ENCODE results near the gene KCNMA1. TPM values are rescaled to one million over a fixed set of nuclear protein-coding genes. Genes with fewer than 3 reads are reported as not detected.

KCNMA1 gene
- total and polyA plus RNA-seq, 8 donors = 0.92 to 155 (median 54.3) TPM

GRCh38 chr10:76915316-76915715 is 722.3 kb downstream of the KCNMA1 start:
- H3K4me1 ChIP-seq = no peaks in the 10 kb centered on the region
- no peak for TF ChIP-seq CTCF (IDR thresholded peaks at IDR 0.05)
- no peak for TF ChIP-seq POLR2AphosphoS5 (IDR thresholded peaks at IDR 0.05)
- TF ChIP-seq POLR2A (IDR thresholded peaks at IDR 0.05) = no peak
- no peak for TF ChIP-seq EP300 (IDR thresholded peaks at IDR 0.05)
- H3K4me3 ChIP-seq = no peak overlapping the region
- 63 to 87% (median 80%) methylated on average over 2 of the region's 2 CpGs for WGBS, 5 donors
- H3K27me3 ChIP-seq = no peaks in the 10 kb centered on the region
- intact Hi-C loops (cut with DNase I; ENCODE audit: low total_unique reads) = no loop called here
- no peak for DNase-seq
- H3K27ac ChIP-seq = no peak overlapping the region
- H3K36me3 ChIP-seq = no peaks in the 10 kb centered on the region
- H3K9me3 ChIP-seq = no peaks in the 10 kb centered on the region

GRCh38 chr10:76911184-76911583 is 726.4 kb downstream of the KCNMA1 start:
- intact Hi-C loops (cut with DNase I; ENCODE audit: low total_unique reads) = no loop called here

GRCh38 chr10:76910184-76910962 is 727.2 kb downstream of the KCNMA1 start:
- H3K4me3 ChIP-seq = no peak overlapping the region
- H3K9me3 ChIP-seq = no peaks in the 10 kb centered on the region
- DNase-seq = no peak
- intact Hi-C loops (cut with DNase I; ENCODE audit: low total_unique reads) = no loop called here
- peaks cover 0 to 10% (median 0%) of the 10 kb centered on the region in 4 donors for H3K36me3 ChIP-seq
- WGBS, 5 donors = 90 to 94% (median 93%) methylated on average over 8 of the region's 8 CpGs
- TF ChIP-seq EP300 (IDR thresholded peaks at IDR 0.05) (no peak), POLR2A (IDR thresholded peaks at IDR 0.05) (no peak), POLR2AphosphoS5 (IDR thresholded peaks at IDR 0.05) (no peak), CTCF (IDR thresholded peaks at IDR 0.05) (no peak)
- H3K4me1 ChIP-seq = no peaks in the 10 kb centered on the region
- H3K27me3 ChIP-seq = no peaks in the 10 kb centered on the region
- no peak overlapping the region for H3K27ac ChIP-seq

More at GRCh38 chr10:76911184-76911583, 726.4 kb downstream of the KCNMA1 start:
- no peaks in the 10 kb centered on the region for H3K9me3 ChIP-seq
- H3K4me1 ChIP-seq = no peaks in the 10 kb centered on the region
- TF ChIP-seq POLR2AphosphoS5 (IDR thresholded peaks at IDR 0.05) (no peak), POLR2A (IDR thresholded peaks at IDR 0.05) (no peak), CTCF (IDR thresholded peaks at IDR 0.05) (no peak), EP300 (IDR thresholded peaks at IDR 0.05) (no peak)
- WGBS, 5 donors = 70 to 86% (median 76%) methylated on average over 1 of the region's 1 CpG
- DNase-seq = peak in 1 of 2 donors; percentile 34
- no peaks in the 10 kb centered on the region for H3K27me3 ChIP-seq
- H3K27ac ChIP-seq = no peak overlapping the region
- H3K36me3 ChIP-seq = peaks cover 0 to 10% (median 0%) of the 10 kb centered on the region in 4 donors
- H3K4me3 ChIP-seq = no peak overlapping the region

- Histone ChIP-seq H3K36me3 (peaks cover 0 to 10% (median 0%) of the 10 kb centered on the region in 4 donors), H3K27ac (no peak overlapping the region), H3K4me3 (no peak overlapping the region), H3K27me3 (no peaks in the 10 kb centered on the region), H3K4me1 (no peaks in the 10 kb centered on the region), H3K9me3 (no peaks in the 10 kb centered on the region)
- WGBS, 5 donors = 91 to 97% (median 93%) methylated on average over 2 of the region's 2 CpGs
- TF ChIP-seq POLR2AphosphoS5 (IDR thresholded peaks at IDR 0.05) (no peak), CTCF (IDR thresholded peaks at IDR 0.05) (no peak), POLR2A (IDR thresholded peaks at IDR 0.05) (no peak), EP300 (IDR thresholded peaks at IDR 0.05) (no peak)
- intact Hi-C loops (cut with DNase I; ENCODE audit: low total_unique reads) = no loop called here
- no peak for DNase-seq
These were observed 731.4 kb downstream of the KCNMA1 start for GRCh38 chr10:76906256-76906655.
